Measurements from ENCODE around the gene SMYD1.

Gene SMYD1

DNA sequence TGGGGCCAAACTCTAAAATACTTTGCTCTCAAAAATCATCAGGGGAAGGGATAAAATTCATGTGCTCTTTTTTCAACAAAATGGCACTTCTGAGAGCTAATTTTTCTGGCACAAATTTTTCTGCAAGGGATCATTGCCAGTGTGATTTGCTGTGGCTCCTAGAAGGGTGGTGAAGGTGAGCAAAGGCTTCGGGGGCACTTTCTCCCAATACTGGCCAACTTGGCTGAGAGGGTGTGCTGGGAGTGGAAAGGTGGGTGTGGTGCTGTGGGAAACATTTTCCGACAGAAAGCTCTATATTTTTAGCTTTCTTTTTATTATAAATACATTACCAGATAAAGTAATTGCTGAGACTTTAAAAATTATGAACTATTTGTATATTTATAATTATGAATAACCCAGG, 419 bp downstream of the SMYD1 start:
- Mint-ChIP-seq H3K36me3 (ENCODE audit: low read depth) (no peaks in the 10 kb centered on the region), H3K4me3 (no peak overlapping the region), H3K9me3 (no peaks in the 10 kb centered on the region), H3K27me3 (no peaks in the 10 kb centered on the region), H3K4me1 (ENCODE audit: low read depth) (no peaks in the 10 kb centered on the region), H3K27ac (no peak overlapping the region)
- no peak for DNase-seq

DNA sequence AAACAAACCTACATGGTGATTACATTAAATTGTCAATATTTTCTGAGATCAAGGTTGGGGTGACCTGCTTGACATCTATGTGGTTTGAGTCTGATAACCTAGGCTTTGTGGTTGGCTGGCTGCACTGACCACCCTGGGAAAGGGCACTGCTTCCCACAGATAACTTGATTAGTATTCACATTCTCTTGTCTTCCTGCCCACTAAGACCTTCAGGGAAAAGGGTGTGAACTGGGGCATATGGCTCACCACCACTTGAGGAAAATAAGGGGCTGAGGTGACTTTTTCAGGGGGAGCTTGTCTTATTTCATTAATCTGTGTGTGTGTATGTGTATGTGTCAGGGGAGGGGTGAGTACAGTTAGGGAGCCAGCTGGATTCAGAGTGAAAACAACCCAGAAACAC, 1.5 kb downstream of the SMYD1 start:
- Mint-ChIP-seq H3K9me3 (no peaks in the 10 kb centered on the region), H3K36me3 (ENCODE audit: low read depth) (no peaks in the 10 kb centered on the region), H3K27ac (no peak overlapping the region), H3K4me1 (ENCODE audit: low read depth) (no peaks in the 10 kb centered on the region), H3K27me3 (no peaks in the 10 kb centered on the region), H3K4me3 (no peak overlapping the region)
- DNase-seq = no peak

DNA sequence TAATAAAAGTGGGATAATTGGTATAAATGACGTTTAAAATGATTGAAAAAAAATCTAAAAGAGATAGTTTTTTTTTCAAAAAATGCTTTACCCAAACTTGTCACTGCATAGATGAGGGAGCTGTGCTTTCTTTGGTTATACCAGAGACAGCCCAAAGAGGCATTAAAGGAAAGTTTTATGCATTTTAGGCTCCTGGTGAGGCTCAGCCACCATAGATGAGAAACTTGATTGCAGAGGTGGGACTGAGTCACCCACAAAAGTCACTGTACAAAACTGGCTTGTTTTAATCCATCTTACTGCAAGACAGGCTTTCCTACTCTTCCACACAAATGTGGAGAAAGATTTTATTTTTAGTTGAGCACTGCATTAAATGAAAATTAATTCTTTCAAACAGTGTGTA, 2.4 kb downstream of the SMYD1 start:
- Mint-ChIP-seq H3K9me3 (no peaks in the 10 kb centered on the region), H3K36me3 (ENCODE audit: low read depth) (no peaks in the 10 kb centered on the region), H3K4me3 (no peak overlapping the region), H3K27me3 (no peaks in the 10 kb centered on the region), H3K27ac (no peak overlapping the region), H3K4me1 (ENCODE audit: low read depth) (no peaks in the 10 kb centered on the region)
- DNase-seq = no peak

DNA sequence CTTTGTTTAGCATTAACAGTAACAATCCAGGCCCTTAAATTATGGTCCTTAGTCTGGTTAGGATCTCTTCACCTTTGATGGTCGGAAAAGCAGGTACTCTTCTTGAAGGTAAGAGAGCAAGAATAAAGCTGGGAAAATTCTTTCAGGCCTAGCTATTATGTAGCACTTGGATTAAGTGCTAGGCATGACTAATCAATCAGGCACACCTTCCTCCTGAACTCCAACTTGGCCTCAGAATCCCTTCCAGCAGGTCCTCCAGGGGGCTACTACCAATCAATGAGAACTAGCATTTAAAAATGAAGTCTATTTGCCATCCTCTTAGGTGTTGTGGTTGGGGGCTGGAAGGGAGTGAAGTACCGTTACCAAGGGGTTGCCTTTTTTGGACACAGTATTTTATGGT, 3.7 kb downstream of the SMYD1 start:
- no peaks in the 10 kb centered on the region for H3K27me3 Mint-ChIP-seq
- H3K4me3 Mint-ChIP-seq = no peak overlapping the region
- H3K36me3 Mint-ChIP-seq (ENCODE audit: low read depth) = no peaks in the 10 kb centered on the region
- DNase-seq = no peak
- no peak overlapping the region for H3K27ac Mint-ChIP-seq
- H3K9me3 Mint-ChIP-seq = no peaks in the 10 kb centered on the region
- H3K4me1 Mint-ChIP-seq (ENCODE audit: low read depth) = no peaks in the 10 kb centered on the region

DNA sequence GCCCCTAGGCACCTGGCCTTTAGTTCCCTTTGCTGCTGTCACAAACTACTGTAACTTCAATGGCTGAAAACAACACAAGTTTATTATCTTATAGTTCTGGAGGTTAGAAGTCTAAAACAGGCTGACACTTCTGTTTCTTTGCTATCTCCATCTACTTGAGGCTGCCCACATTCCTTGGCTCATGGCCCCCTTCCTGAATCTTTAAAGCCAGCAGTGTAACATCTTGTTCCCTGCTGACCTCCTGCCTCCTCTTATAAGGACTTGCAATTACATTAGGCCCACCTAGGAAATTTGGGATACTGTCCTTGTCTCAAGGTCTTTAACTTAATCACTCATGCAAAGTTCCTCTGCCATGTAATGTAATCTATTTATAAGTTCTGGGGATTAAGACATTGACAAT, 6.5 kb downstream of the SMYD1 start:
- DNase-seq = no peak
- Mint-ChIP-seq H3K9me3 (no peaks in the 10 kb centered on the region), H3K27ac (no peak overlapping the region), H3K4me1 (ENCODE audit: low read depth) (no peaks in the 10 kb centered on the region), H3K36me3 (ENCODE audit: low read depth) (no peaks in the 10 kb centered on the region), H3K27me3 (no peaks in the 10 kb centered on the region), H3K4me3 (no peak overlapping the region)

DNA sequence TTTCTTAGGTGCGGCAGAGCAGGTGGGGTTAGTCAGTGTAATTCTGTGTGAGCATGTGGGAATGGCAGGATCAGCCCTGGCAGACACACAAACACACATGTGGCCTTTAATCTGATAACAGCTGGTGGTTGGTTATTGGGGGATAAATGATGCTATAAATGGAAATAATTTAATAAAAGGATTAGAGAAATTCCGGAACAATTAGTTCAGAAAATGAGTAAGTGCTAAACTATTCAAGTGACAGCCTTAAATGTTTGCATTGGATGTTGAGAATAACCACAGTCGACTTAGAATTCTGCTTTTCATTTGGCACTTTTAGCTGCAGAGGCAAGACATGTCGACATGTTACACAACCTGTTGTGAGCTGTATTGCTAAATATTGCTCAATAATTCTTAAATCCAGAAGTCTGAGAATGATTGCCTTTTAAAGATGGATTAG, 7.2 kb downstream of the SMYD1 start:
- Mint-ChIP-seq H3K4me1 (ENCODE audit: low read depth) (no peaks in the 10 kb centered on the region), H3K27ac (no peak overlapping the region), H3K9me3 (no peaks in the 10 kb centered on the region), H3K27me3 (no peaks in the 10 kb centered on the region), H3K4me3 (no peak overlapping the region), H3K36me3 (ENCODE audit: low read depth) (no peaks in the 10 kb centered on the region)
- DNase-seq = no peak

DNA sequence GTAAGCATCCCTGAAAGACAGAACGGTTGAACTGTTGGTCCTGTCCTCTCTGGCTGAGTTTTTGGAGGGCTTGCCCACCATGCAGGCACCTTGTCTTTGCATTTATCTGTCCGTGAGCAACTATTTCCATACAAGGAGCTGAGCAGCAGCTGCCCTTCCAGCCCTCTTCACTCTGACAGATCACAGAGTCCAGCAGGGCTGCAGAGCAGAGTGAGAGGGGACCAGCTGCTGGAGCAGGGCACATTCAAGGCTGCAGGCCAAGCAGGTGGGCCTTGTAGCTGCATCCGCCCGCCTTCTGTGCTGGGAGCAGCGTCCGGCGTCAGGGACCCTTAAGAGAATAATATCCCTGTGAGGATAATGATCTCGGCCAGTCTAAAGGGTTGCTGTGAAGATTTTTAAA, 9.5 kb downstream of the SMYD1 start:
- Mint-ChIP-seq H3K27ac (no peak overlapping the region), H3K4me3 (no peak overlapping the region), H3K4me1 (ENCODE audit: low read depth) (no peaks in the 10 kb centered on the region), H3K36me3 (ENCODE audit: low read depth) (no peaks in the 10 kb centered on the region), H3K27me3 (no peaks in the 10 kb centered on the region), H3K9me3 (no peaks in the 10 kb centered on the region)
- no peak for DNase-seq

DNA sequence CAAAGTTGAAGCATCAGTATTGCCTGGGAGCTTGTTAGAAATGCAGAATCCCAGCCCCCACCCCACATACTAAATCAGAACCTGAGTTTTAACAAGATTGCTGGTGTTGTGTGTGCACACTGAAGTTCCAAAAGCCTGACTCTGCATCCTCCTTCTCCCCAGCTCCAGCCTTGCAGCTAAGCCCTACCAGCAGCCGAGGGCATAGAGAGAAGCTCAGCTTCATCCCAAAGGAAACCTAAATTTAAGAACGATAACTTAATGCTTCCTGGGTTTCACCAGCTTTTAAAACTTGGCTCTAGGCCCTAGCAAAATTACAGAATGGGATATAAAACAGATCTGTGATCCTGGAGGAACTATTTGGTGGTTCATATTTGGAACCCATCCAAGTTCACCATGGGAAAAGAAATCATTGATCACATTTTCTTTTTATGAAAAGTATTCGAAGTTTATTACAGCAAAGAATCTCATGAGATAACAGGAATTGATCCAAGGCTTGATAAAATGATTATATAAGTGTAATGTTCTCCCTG, 11.1 kb downstream of the SMYD1 start:
- H3K27ac Mint-ChIP-seq = no peak overlapping the region
- H3K36me3 Mint-ChIP-seq (ENCODE audit: low read depth) = no peaks in the 10 kb centered on the region
- no peaks in the 10 kb centered on the region for H3K4me1 Mint-ChIP-seq (ENCODE audit: low read depth)

DNA sequence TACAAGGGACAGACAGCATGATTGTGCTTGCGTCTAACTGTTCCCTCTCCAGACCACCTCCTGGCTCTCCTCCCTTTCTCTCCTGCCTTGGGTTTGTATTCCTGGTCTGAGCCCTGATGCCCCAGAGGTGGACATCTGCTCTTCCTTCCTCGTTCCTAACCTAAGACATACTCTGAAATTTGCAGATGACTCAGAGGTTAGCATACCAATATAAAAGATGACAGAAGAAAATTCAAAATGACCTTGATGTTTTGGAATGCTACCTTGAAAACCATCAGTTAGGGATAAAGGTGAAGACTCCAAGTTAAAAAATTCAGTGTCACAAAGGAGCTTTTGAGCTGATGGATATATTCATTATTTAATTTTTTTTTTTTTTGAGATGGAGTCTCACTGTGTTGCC, 12.9 kb downstream of the SMYD1 start:
- no peak for DNase-seq
- Mint-ChIP-seq H3K36me3 (ENCODE audit: low read depth) (no peaks in the 10 kb centered on the region), H3K27me3 (no peaks in the 10 kb centered on the region), H3K9me3 (no peaks in the 10 kb centered on the region), H3K27ac (no peak overlapping the region), H3K4me3 (no peak overlapping the region), H3K4me1 (ENCODE audit: low read depth) (no peaks in the 10 kb centered on the region)

More for the DNA sequence above, 11.1 kb downstream of the SMYD1 start:
- H3K4me3 Mint-ChIP-seq = no peak overlapping the region
- DNase-seq = no peak
- H3K27me3 Mint-ChIP-seq = no peaks in the 10 kb centered on the region
- H3K9me3 Mint-ChIP-seq = no peaks in the 10 kb centered on the region

DNA sequence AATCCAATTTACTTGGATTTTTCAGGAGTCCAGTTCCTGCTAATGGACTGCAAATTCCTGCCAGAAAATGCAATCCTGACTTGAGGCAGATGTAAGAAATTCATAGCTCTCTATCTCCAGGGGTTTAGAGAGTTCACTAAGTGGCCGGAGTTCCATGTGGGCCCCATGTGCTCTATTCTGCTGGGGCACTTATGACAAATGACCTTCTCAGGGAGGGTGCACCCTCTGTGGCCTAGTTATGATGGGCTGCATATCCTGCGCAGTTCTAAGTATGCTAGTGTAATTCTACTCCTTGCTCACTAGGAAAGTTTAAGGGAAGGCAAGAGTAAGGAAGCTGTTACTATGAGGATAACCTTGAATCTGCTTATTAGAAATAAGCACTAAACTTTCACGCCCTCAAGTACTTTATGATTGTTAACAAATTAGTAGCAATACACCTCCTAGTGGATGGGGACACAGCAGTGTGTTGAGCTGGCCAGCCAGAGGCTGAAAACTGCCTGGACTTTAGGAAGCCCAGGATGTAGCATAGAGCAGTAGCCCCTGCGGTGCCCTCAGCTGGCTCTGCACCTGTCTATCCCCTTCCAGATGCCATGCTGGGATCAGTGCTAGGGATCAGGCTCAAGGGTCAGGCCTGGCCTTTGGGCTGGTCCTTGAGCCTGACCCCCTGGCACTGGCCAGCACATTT, 14.4 kb downstream of the SMYD1 start:
- H3K27ac Mint-ChIP-seq = no peak overlapping the region
- H3K4me3 Mint-ChIP-seq = no peak overlapping the region
- no peaks in the 10 kb centered on the region for H3K36me3 Mint-ChIP-seq (ENCODE audit: low read depth)

DNA sequence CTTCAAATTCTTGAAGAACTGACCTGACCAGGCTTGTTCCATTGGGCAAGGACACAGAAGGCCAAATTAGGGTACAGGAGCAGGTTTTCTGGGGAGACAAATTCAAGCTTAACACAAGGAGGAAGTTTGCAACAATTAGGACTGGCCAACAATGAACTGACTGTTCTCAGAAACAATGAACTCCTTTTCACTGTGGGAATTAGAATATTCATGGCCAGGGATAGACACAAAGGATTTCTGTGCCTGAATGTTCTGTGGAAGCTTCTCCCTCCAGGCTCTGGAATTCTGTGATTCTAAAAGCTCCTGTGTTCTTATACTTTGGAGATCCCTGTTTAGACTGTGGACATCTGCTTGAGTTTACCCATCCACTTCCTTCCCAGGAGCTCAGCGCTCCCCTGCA, 15.2 kb downstream of the SMYD1 start:
- no peak for DNase-seq
- Mint-ChIP-seq H3K27me3 (no peaks in the 10 kb centered on the region), H3K4me1 (ENCODE audit: low read depth) (no peaks in the 10 kb centered on the region), H3K4me3 (no peak overlapping the region), H3K36me3 (ENCODE audit: low read depth) (no peaks in the 10 kb centered on the region), H3K9me3 (no peaks in the 10 kb centered on the region), H3K27ac (no peak overlapping the region)

More for the DNA sequence above, 14.4 kb downstream of the SMYD1 start:
- Mint-ChIP-seq H3K27me3 (no peaks in the 10 kb centered on the region), H3K9me3 (no peaks in the 10 kb centered on the region), H3K4me1 (ENCODE audit: low read depth) (no peaks in the 10 kb centered on the region)
- DNase-seq = no peak

DNA sequence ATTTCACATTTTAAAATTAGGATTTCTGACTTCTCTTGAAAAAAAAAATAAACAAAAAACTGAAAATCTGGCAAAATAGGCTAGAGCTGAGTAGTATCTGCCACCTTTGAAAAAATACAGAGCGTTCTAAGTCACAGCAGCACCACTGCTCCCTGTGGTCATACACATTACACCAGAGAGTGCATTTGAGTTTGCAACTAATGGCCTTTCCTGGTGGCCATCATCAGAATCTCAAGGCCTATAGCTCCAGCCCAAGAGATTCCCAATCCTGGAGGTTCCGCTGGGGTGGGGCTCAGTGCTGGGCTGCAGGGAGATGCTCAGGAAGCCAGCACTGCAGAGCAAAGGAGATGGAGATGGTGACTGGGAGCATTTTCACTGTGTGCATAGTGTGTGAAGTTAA, 17.5 kb downstream of the SMYD1 start:
- no peaks in the 10 kb centered on the region for H3K27me3 Mint-ChIP-seq
- H3K4me3 Mint-ChIP-seq = no peak overlapping the region
- no peak for DNase-seq
- H3K36me3 Mint-ChIP-seq (ENCODE audit: low read depth) = no peaks in the 10 kb centered on the region
- H3K9me3 Mint-ChIP-seq = no peaks in the 10 kb centered on the region
- no peak overlapping the region for H3K27ac Mint-ChIP-seq
- H3K4me1 Mint-ChIP-seq (ENCODE audit: low read depth) = peaks cover 5% of the 10 kb centered on the region

DNA sequence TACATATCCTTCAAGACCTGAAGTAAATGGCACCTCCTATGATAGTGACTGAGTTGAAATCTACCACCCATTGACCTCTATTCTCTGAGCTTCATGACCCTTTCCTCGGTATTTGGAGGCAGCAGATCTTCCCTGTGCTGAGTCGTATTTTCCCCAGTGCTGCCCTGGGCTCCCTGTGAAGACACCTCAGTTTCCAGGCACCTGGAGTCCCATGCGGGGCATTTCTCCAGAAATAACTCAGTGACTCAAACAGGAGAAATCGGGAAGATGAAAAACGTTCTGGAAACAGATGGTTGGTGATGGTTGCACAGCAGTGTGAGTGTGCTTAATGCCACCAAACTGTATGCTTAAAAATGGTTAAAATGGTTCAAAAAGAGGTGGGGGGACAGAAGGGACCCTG, 18.0 kb downstream of the SMYD1 start:
- Mint-ChIP-seq H3K36me3 (ENCODE audit: low read depth) (no peaks in the 10 kb centered on the region), H3K4me3 (no peak overlapping the region), H3K4me1 (ENCODE audit: low read depth) (peaks cover 10% of the 10 kb centered on the region), H3K27me3 (no peaks in the 10 kb centered on the region), H3K27ac (no peak overlapping the region), H3K9me3 (no peaks in the 10 kb centered on the region)
- no peak for DNase-seq

DNA sequence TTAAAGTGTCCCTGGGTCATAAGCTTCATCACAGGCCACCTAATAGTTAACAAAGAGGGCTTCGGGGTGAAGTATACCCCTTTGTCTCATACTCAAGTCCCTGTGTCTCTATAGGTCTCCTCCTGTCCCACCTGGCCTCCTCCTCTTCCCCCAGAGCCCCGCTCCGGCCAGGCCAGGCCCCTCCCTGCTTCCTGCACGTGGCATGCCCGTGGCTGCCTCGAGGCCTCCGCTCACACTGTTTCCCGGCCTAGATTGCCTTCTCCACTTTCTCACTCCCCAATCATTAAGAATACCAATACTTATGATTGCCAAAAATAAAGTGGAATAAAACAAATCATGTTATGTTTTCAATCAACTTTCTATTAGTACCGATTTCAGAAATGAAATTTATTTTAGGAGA, 18.8 kb downstream of the SMYD1 start:
- no peak overlapping the region for H3K27ac Mint-ChIP-seq

DNA sequence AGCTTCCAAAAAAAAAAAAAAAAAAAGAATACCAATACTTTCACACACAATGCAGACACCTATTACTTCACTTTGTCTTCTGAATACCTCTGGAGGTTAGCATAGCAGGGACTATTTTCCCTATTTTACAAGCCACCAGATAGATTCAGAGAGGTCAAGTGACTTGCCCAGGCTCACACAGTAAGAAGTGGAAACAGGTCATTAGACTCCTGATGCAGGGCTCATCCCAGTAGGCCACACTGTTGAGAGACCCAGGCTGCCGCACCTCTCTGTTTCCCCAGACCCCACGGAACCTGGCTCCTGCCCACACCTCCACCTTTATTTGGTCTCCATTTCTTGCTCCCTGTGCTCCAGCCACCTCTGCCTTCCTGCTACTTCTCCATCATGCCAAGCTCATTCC, 19.4 kb downstream of the SMYD1 start:
- Mint-ChIP-seq H3K27ac (no peak overlapping the region), H3K4me3 (no peak overlapping the region), H3K36me3 (ENCODE audit: low read depth) (no peaks in the 10 kb centered on the region)

More for the DNA sequence above, 18.8 kb downstream of the SMYD1 start:
- Mint-ChIP-seq H3K4me1 (ENCODE audit: low read depth) (peaks cover 18% of the 10 kb centered on the region), H3K27me3 (no peaks in the 10 kb centered on the region), H3K9me3 (no peaks in the 10 kb centered on the region), H3K4me3 (no peak overlapping the region), H3K36me3 (ENCODE audit: low read depth) (no peaks in the 10 kb centered on the region)
- DNase-seq = no peak

DNA sequence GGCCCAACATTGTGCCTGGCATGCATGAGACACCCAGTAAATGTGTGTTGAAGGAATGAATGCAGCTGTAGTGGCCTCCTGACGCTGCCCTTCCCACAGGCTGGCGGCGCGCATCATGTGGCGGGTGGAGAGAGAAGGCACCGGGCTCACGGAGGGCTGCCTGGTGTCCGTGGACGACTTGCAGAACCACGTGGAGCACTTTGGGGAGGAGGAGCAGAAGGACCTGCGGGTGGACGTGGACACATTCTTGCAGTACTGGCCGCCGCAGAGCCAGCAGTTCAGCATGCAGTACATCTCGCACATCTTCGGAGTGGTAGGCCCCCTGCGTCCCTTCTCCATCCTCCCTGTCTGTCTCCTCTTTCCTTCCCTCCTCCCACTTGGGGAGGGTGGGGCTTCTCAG, 20.1 kb downstream of the SMYD1 start:
- no peak for DNase-seq
- no peak overlapping the region for H3K4me3 Mint-ChIP-seq
- H3K27ac Mint-ChIP-seq = no peak overlapping the region
- H3K27me3 Mint-ChIP-seq = no peaks in the 10 kb centered on the region
- H3K36me3 Mint-ChIP-seq (ENCODE audit: low read depth) = no peaks in the 10 kb centered on the region
- H3K9me3 Mint-ChIP-seq = no peaks in the 10 kb centered on the region
- peaks cover 18% of the 10 kb centered on the region for H3K4me1 Mint-ChIP-seq (ENCODE audit: low read depth)

More for the DNA sequence above, 19.4 kb downstream of the SMYD1 start:
- no peaks in the 10 kb centered on the region for H3K27me3 Mint-ChIP-seq
- no peaks in the 10 kb centered on the region for H3K9me3 Mint-ChIP-seq
- no peak for DNase-seq
- peaks cover 18% of the 10 kb centered on the region for H3K4me1 Mint-ChIP-seq (ENCODE audit: low read depth)

All from activated T-cell treated with anti-CD3 and anti-CD28 coated beads, Interleukin-2, amount 50 U/mL, for 24 hours (primary cell).